HUES64 (cell line): ENCODE results near the gene ATP8B2.
"Not testable (repeated sequence)": the region's sequence is repeated elsewhere in the genome, so short reads cannot be mapped to it uniquely, and the experiment has no call there.

Source experiments
- H3K27ac ChIP-seq: 2 replicates; pipeline ENCODE4 v1.7.0; 2013; ENCODE audit warnings: low read depth, low read length, inconsistent platforms
- H3K27me3 ChIP-seq: 2 replicates; pipeline ENCODE4 v1.6.1; 2013; ENCODE audit warnings: mild to moderate bottlenecking, low read length; ENCODE audit not compliant: insufficient read depth
- H3K36me3 ChIP-seq: 2 replicates; pipeline ENCODE4 v1.6.1; 2013; ENCODE audit warnings: mild to moderate bottlenecking, low read length; ENCODE audit not compliant: insufficient read depth
- H3K4me1 ChIP-seq: 2 replicates; pipeline ENCODE4 v1.6.1; 2013; ENCODE audit warnings: mild to moderate bottlenecking, low read length, moderate library complexity; ENCODE audit not compliant: insufficient read depth
- H3K4me3 ChIP-seq: 2 replicates; pipeline ENCODE4 v1.5.1; 2013; ENCODE audit warnings: mild to moderate bottlenecking, low read length, moderate library complexity
- H3K9ac ChIP-seq: 2 replicates; pipeline ENCODE4 v1.6.1; 2013; ENCODE audit warnings: mild to moderate bottlenecking, low read depth, low read length
- H3K9me3 ChIP-seq: 2 replicates; pipeline ENCODE4 v1.6.1; 2013; ENCODE audit warnings: low read depth, low read length; ENCODE audit not compliant: insufficient read depth
- WGBS: fragments of 150-250, 120-280 bp; methylation state at CpG from one replicate; pipeline ENCODE4 v1.1.7; 2013; ENCODE audit warnings: missing lambda C conversion rate; 5-methylcytosine and 5-hydroxymethylcytosine counted together

The ATP8B2 gene

GRCh38 chr1:154349121-154349520, 23.8 kb downstream of the ATP8B2 start:
- Histone ChIP-seq H3K27me3 (peaks cover 22% of the 10 kb centered on the region), H3K4me3 (no peak overlapping the region), H3K36me3 (peaks cover 53% of the 10 kb centered on the region), H3K4me1 (peaks cover 11% of the 10 kb centered on the region; the same call in 1 of the 2 replicates), H3K27ac (no peak overlapping the region; the same call in 1 of the 2 replicates), H3K9me3 (no peaks in the 10 kb centered on the region), H3K9ac (no peak overlapping the region)
- 92% methylated on average over 7 of the region's 7 CpGs for WGBS

GRCh38 chr1:154350383-154350782, 25.1 kb downstream of the ATP8B2 start:
- peaks cover 11% of the 10 kb centered on the region; the same call in 1 of the 2 replicates for H3K4me1 ChIP-seq
- 83% methylated on average over 4 of the region's 4 CpGs for WGBS
- no peaks in the 10 kb centered on the region for H3K9me3 ChIP-seq
- peaks cover 22% of the 10 kb centered on the region for H3K27me3 ChIP-seq
- H3K4me3 ChIP-seq = no peak overlapping the region
- no peak overlapping the region for H3K9ac ChIP-seq
- H3K27ac ChIP-seq = no peak overlapping the region
- H3K36me3 ChIP-seq = peaks cover 41% of the 10 kb centered on the region

GRCh38 chr1:154351363-154352068, 26.2 kb downstream of the ATP8B2 start:
- Histone ChIP-seq H3K4me3 (no peak overlapping the region), H3K9ac (no peak overlapping the region), H3K36me3 (peaks cover 29% of the 10 kb centered on the region), H3K27ac (no peak overlapping the region), H3K4me1 (peaks cover 11% of the 10 kb centered on the region; the same call in 1 of the 2 replicates), H3K9me3 (no peaks in the 10 kb centered on the region), H3K27me3 (peaks cover 22% of the 10 kb centered on the region)
- WGBS = 93% methylated on average over 14 of the region's 14 CpGs

GRCh38 chr1:154352245-154352580, 26.9 kb downstream of the ATP8B2 start:
- Histone ChIP-seq H3K4me3 (peak overlapping the region; percentile 56), H3K36me3 (peaks cover 23% of the 10 kb centered on the region), H3K27me3 (peaks cover 22% of the 10 kb centered on the region), H3K27ac (no peak overlapping the region), H3K4me1 (peaks cover 11% of the 10 kb centered on the region; the same call in 1 of the 2 replicates), H3K9me3 (no peaks in the 10 kb centered on the region), H3K9ac (no peak overlapping the region; the same call in 1 of the 2 replicates)
- 21% methylated on average over 9 of the region's 9 CpGs for WGBS

- WGBS = 4% methylated on average over 41 of the region's 41 CpGs
- peaks cover 20% of the 10 kb centered on the region for H3K36me3 ChIP-seq
- no peaks in the 10 kb centered on the region for H3K9me3 ChIP-seq
- H3K4me3 ChIP-seq = peak overlapping the region; percentile 56
- H3K4me1 ChIP-seq = peaks cover 11% of the 10 kb centered on the region; the same call in 1 of the 2 replicates
- peaks cover 22% of the 10 kb centered on the region for H3K27me3 ChIP-seq
- no peak overlapping the region for H3K27ac ChIP-seq
- peak overlapping the region; percentile 11; the same call in 1 of the 2 replicates for H3K9ac ChIP-seq
These were observed 27.5 kb downstream of the ATP8B2 start for GRCh38 chr1:154352581-154353459.

GRCh38 chr1:154353460-154353904, 28.2 kb downstream of the ATP8B2 start:
- H3K27ac ChIP-seq = no peak overlapping the region

GRCh38 chr1:154353966-154354365, 28.6 kb downstream of the ATP8B2 start:
- WGBS = 95% methylated on average over 5 of the region's 5 CpGs
- Histone ChIP-seq H3K36me3 (peaks cover 9% of the 10 kb centered on the region), H3K27ac (no peak overlapping the region), H3K27me3 (peaks cover 22% of the 10 kb centered on the region), H3K4me1 (peaks cover 11% of the 10 kb centered on the region; the same call in 1 of the 2 replicates), H3K4me3 (no peak overlapping the region), H3K9me3 (no peaks in the 10 kb centered on the region), H3K9ac (no peak overlapping the region)

More at GRCh38 chr1:154353460-154353904, 28.2 kb downstream of the ATP8B2 start:
- H3K4me1 ChIP-seq = peaks cover 11% of the 10 kb centered on the region; the same call in 1 of the 2 replicates
- H3K4me3 ChIP-seq = peak overlapping the region; percentile 56
- no peaks in the 10 kb centered on the region for H3K9me3 ChIP-seq
- peaks cover 22% of the 10 kb centered on the region for H3K27me3 ChIP-seq
- H3K9ac ChIP-seq = no peak overlapping the region
- peaks cover 14% of the 10 kb centered on the region for H3K36me3 ChIP-seq
- 14% methylated on average over 1 of the region's 1 CpG for WGBS

- no peak overlapping the region for H3K27ac ChIP-seq
- no peaks in the 10 kb centered on the region for H3K9me3 ChIP-seq
- H3K4me3 ChIP-seq = no peak overlapping the region
- no peak overlapping the region for H3K9ac ChIP-seq
- peaks cover under 1% of the 10 kb centered on the region; the same call in 1 of the 2 replicates for H3K27me3 ChIP-seq
- peaks cover 4% of the 10 kb centered on the region; the same call in 1 of the 2 replicates for H3K4me1 ChIP-seq
- no peaks in the 10 kb centered on the region for H3K36me3 ChIP-seq
- 92% methylated on average over 8 of the region's 8 CpGs for WGBS
These were observed 33.2 kb downstream of the ATP8B2 start for GRCh38 chr1:154358519-154358918.

- Histone ChIP-seq H3K4me3 (no peak overlapping the region), H3K36me3 (no peaks in the 10 kb centered on the region), H3K9me3 (no peaks in the 10 kb centered on the region), H3K27ac (no peak overlapping the region), H3K27me3 (no peaks in the 10 kb centered on the region), H3K4me1 (no peaks in the 10 kb centered on the region), H3K9ac (no peak overlapping the region)
These were observed 35.0 kb downstream of the ATP8B2 start for GRCh38 chr1:154360288-154360687.

- not testable (repeated sequence) for H3K4me3 ChIP-seq, H3K36me3 ChIP-seq, H3K9me3 ChIP-seq, H3K27ac ChIP-seq, H3K27me3 ChIP-seq, H3K9ac ChIP-seq, H3K4me1 ChIP-seq
- 96% methylated on average over 2 of the region's 5 CpGs for WGBS
These were observed 35.6 kb downstream of the ATP8B2 start for GRCh38 chr1:154360881-154361280.

GRCh38 chr1:154361357-154361756, 36.0 kb downstream of the ATP8B2 start:
- H3K36me3 ChIP-seq = no peaks in the 10 kb centered on the region
- WGBS = 89% methylated on average over 3 of the region's 3 CpGs

More at GRCh38 chr1:154361357-154361756, 36.0 kb downstream of the ATP8B2 start:
- Histone ChIP-seq H3K27me3 (no peaks in the 10 kb centered on the region), H3K9ac (no peak overlapping the region), H3K4me3 (no peak overlapping the region), H3K27ac (no peak overlapping the region), H3K9me3 (no peaks in the 10 kb centered on the region), H3K4me1 (no peaks in the 10 kb centered on the region)
